Transverse colon (tissue), 4 donors: ENCODE results near the gene TALDO1. TPM values are rescaled to one million over a fixed set of nuclear protein-coding genes. Genes with fewer than 3 reads are reported as not detected.

Source experiments
- DNase-seq: peaks from one replicate; pipeline ENCODE4 v3.0.0-alpha.2; 2019
- H3K27ac ChIP-seq, 4 donors: fragments of 200-600 bp; sonication (generic); 2 replicates each; pipeline ENCODE4 v1.5.1; 2016 to 2018; ENCODE audit warnings: inconsistent platforms in 4 of 4
- H3K27me3 ChIP-seq: fragments of 200-600 bp; sonication (generic); 2 replicates; pipeline ENCODE4 v1.5.1; 2017; ENCODE audit warnings: inconsistent platforms
- H3K36me3 ChIP-seq, 4 donors: fragments of 200-600 bp; sonication (generic); 2 replicates each; pipeline ENCODE4 v1.5.1; 2017 to 2019; ENCODE audit warnings: inconsistent platforms in 4 of 4
- H3K4me1 ChIP-seq, 4 donors: fragments of 200-600 bp; sonication (generic); 2 replicates each; pipeline ENCODE4 v1.5.1; 2017 to 2020; ENCODE audit warnings: inconsistent platforms in 4 of 4
- H3K4me3 ChIP-seq, 4 donors: fragments of 200-600 bp; sonication (generic); 1 replicate in 1 of 4; 2 replicates in 3 of 4; pipeline versions ENCODE4 v1.5.1 to v1.6.1; 2017 to 2019; ENCODE audit warnings: inconsistent platforms in 4 of 4
- H3K9me3 ChIP-seq, 2 donors: fragments of 200-600 bp; sonication (generic); 2 replicates each; pipeline ENCODE4 v1.5.1; 2017 to 2019; ENCODE audit warnings: inconsistent platforms in 2 of 2
- EP300 ChIP-seq: sonication (generic); formaldehyde crosslinking; IDR thresholded peaks from one replicate; pipeline ENCODE4 v1.6.1; 2017; ENCODE audit warnings: antibody characterized with exemption, low read depth
- POLR2A ChIP-seq: fragments of 450-650 bp; IDR thresholded peaks from one replicate; pipeline ENCODE4 v1.6.1; 2016; ENCODE audit warnings: antibody characterized with exemption, mild to moderate bottlenecking, moderate library complexity
- POLR2AphosphoS5 ChIP-seq, 3 donors: sonication (generic); formaldehyde crosslinking; IDR thresholded peaks; one replicate each; pipeline ENCODE4 v1.6.1; 2016; ENCODE audit warnings: antibody characterized with exemption in 3 of 3
- WGBS, 2 donors: methylation state at CpG; one replicate each; pipeline ENCODE4 v1.1.5; 2018; ENCODE audit warnings: low coverage in 1 of 2; 5-methylcytosine and 5-hydroxymethylcytosine counted together
- in situ Hi-C, 4 donors: fragments of 200-750 bp; cut with MboI; loops; one replicate each; pipeline versions ENCODE4 v1.15.0 to v1.15.1; 2017; ENCODE audit warnings: low sequenced_read_pairs in 3 of 4, low pct_ligation_motif_present in 1 of 4, low pct_unique_long_range_greater_than_20kb in 1 of 4
- intact Hi-C: fragments of 100-400 bp; cut with DNase I; formaldehyde crosslinking; loops from one replicate; pipeline ENCODE4 v1.15.1; 2023; ENCODE audit warnings: low total_unique reads
- total RNA-seq, 4 donors: library from RNA; depleted of rRNA; stranded (reverse); fragments of >200 nt; gene quantifications; one replicate each; pipeline ENCODE4 v1.1.0, GENCODE V29; 2016
- TF ChIP-seq, protein P1 (sequence below), 5 experiments: fragments of 200-600 bp in 3 of 5; fragments of 450-650 bp in 2 of 5; sonication (generic) in 3 of 5; IDR thresholded peaks; 1 replicate in 2 of 5; 2 replicates in 3 of 5; pipeline ENCODE4 v1.5.1; 2016 to 2017; ENCODE audit warnings: antibody characterized with exemption in 5 of 5, inconsistent platforms in 3 of 5, mild to moderate bottlenecking in 2 of 5, moderate library complexity in 1 of 5

Gene TALDO1
- total RNA-seq, 4 donors from 2014 or later = 124 to 164 (median 141) TPM

DNA sequence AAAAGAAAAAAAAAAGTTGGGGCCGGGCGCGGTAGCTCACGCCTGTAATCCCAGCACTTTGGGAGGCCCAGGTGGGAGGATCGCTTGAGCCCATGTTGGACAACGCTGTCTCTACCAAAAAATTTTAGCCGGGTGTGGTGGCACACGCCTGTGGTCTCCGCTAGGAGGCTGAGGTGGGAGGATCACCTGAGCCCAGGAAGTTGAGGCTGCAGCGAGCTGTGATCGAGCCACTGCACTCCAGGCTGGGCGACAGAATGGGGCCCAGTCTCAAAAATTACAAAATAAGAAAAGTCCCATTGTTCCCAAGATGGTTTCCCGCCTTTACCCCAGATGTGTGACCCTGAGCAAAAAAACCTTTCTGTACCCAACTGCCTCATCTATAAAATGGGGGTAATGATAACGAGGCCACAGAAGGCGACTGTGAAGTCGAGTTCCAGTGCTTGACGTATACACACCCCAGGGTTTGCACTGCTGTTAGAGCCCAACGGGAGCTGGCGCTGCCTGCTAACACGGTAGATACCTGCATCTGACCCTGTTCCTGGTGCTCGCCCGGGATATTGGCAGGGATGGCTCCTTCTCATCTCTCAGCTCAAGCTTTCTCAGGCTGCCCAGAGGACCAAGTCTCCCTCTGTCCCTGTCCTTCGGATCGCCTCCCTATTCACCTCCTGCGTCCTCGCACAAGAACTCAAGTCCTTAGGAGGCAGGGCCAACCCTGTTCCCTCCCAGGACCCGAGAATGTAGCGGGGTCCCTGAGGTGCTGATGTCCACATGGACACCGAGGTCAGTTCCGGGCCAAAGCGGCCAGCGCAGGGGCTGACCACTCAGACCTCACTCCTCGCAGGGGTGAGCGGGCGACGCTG, 61.4 kb downstream of the TALDO1 start:
- TF ChIP-seq EP300 (no peak), POLR2AphosphoS5 (IDR thresholded peaks at IDR 0.05) (no peak)
- TF ChIP-seq, protein P1, sequence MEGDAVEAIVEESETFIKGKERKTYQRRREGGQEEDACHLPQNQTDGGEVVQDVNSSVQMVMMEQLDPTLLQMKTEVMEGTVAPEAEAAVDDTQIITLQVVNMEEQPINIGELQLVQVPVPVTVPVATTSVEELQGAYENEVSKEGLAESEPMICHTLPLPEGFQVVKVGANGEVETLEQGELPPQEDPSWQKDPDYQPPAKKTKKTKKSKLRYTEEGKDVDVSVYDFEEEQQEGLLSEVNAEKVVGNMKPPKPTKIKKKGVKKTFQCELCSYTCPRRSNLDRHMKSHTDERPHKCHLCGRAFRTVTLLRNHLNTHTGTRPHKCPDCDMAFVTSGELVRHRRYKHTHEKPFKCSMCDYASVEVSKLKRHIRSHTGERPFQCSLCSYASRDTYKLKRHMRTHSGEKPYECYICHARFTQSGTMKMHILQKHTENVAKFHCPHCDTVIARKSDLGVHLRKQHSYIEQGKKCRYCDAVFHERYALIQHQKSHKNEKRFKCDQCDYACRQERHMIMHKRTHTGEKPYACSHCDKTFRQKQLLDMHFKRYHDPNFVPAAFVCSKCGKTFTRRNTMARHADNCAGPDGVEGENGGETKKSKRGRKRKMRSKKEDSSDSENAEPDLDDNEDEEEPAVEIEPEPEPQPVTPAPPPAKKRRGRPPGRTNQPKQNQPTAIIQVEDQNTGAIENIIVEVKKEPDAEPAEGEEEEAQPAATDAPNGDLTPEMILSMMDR (IDR thresholded peaks at IDR 0.05) = peak in 1 of 5 experiments; percentile 20
- intact Hi-C loops = no loop called here
- in situ Hi-C loops = no loop called here
- 34 to 52% methylated on average over 3 to 27 of the region's 36 CpGs for WGBS, 2 donors
- DNase-seq = peak; percentile 35
- peaks cover 0 to 13% (median 3%) of the 10 kb centered on the region in 4 donors for H3K36me3 ChIP-seq
- no peaks in the 10 kb centered on the region for H3K9me3 ChIP-seq
- H3K27ac ChIP-seq = peak overlapping the region; percentile 94 to 96 (median 96)
- H3K4me3 ChIP-seq = peak overlapping the region; percentile 56 to 98 (median 92)
- peaks cover 18 to 49% (median 43%) of the 10 kb centered on the region in 4 donors for H3K4me1 ChIP-seq
- H3K27me3 ChIP-seq = no peaks in the 10 kb centered on the region

DNA sequence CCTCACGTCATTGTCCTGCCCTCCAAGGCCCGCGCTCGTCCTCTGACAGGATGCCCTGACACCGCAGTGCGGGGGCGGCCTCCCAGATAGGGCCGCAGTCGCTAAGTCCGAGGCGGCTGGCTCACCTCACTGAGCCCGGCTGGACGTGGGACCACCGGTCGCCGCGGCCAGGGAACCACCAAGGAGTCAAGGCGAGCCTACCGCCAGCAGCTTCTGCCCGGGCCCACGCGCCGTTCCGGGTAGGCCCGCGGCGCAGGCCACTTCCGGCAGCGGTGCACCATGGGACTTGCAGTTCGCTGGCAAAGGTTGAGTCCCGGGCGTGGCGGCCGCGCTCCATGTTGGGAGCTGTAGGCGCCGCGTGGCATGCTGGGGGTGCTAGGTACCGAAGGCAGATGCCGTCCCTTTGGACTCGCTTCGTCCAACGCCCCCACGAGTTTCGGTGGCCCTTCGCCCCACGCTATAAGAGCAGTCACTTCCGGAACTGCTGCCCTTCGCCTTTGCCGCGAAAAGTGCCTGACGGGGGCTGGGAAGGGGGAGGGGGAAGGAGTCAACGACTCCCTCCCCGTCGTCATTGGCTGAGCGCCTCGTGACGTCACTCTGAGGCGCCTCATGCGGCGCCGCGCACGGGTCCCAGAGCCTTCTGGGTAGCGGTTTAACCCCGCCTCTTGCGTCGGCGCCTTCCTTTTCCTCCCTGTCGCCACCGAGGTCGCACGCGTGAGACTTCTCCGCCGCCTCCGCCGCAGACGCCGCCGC, 62.2 kb downstream of the TALDO1 start, which contains the start of gene RPLP2:
TSS of gene RPLP2 (plus strand) at position 681 of the 753 bp plus-strand sequence. CDS start 268 bp downstream, outside the sequence.
- Histone ChIP-seq H3K36me3 (peaks cover 0 to 13% (median 3%) of the 10 kb centered on the region in 4 donors), H3K27ac (peak within 1 kb of the TSS; percentile 94 to 96 (median 96)), H3K27me3 (no peaks in the 10 kb centered on the region), H3K9me3 (no peaks in the 10 kb centered on the region), H3K4me3 (peak within 1 kb of the TSS; percentile 56 to 98 (median 92)), H3K4me1 (peaks cover 10 to 41% (median 35%) of the 10 kb centered on the region in 4 donors)
- intact Hi-C loops (no loop called here), in situ Hi-C loops (no loop called here)
- WGBS, 2 donors = 0% methylated on average over 67 of the region's 81 CpGs; no CpG with 5 or more reads in 1 of the 2 donors
- DNase-seq = peak; percentile 98
- TF ChIP-seq, protein P1 (IDR thresholded peaks at IDR 0.05) = no peak
- TF ChIP-seq POLR2A (peak; percentile 90), POLR2AphosphoS5 (IDR thresholded peaks at IDR 0.05) (peak; percentile 96 to 99 (median 97)), EP300 (peak; percentile 29)

DNA sequence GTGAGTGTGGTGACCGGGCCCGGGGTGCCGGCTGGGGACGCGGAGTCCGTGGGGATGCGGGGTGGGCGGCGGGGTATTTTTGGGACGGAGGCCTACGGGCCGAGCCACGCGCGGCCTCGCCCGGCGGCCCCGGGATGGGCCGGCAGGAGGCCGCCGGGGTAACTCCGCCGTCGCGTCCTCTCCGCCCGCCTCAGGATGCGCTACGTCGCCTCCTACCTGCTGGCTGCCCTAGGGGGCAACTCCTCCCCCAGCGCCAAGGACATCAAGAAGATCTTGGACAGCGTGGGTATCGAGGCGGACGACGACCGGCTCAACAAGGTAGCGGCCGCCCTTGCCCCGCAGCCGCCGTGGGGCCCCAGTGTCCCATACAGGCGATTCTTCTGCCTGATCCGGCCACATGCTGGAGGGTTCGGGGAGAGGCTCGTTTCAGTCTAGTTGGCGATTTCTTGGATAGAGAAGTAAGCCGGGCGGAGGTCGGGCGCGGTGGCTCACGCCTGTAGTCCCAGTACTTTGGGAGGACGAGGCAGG, 62.8 kb downstream of the TALDO1 start:
- Histone ChIP-seq H3K9me3 (no peaks in the 10 kb centered on the region), H3K27ac (peak overlapping the region; percentile 94 to 96 (median 96)), H3K27me3 (no peaks in the 10 kb centered on the region), H3K4me3 (peak overlapping the region; percentile 56 to 98 (median 92)), H3K36me3 (peaks cover 0 to 13% (median 3%) of the 10 kb centered on the region in 4 donors), H3K4me1 (peaks cover 6 to 36% (median 30%) of the 10 kb centered on the region in 4 donors)
- intact Hi-C loops = no loop called here
- in situ Hi-C loops = no loop called here
- WGBS, 2 donors = 0% methylated on average over 12 of the region's 55 CpGs; no CpG with 5 or more reads in 1 of the 2 donors
- no peak for DNase-seq
- TF ChIP-seq POLR2AphosphoS5 (IDR thresholded peaks at IDR 0.05) (no peak), POLR2A (no peak), EP300 (no peak)
- TF ChIP-seq, protein P1 (IDR thresholded peaks at IDR 0.05) = peak in 1 of 5 experiments; percentile 12
